C4-2B (cell line): ENCODE data around the gene HSBP1.

Experiments
- H3K27ac ChIP-seq: fragments of 450-650 bp; 2 replicates; pipeline ENCODE4 v1.5.1; 2017
- CTCF ChIP-seq: fragments of 450-650 bp; conservative IDR thresholded peaks from 2 replicates; pipeline ENCODE4 v1.5.1; 2017; ENCODE audit warnings: mild to moderate bottlenecking
- ZFX ChIP-seq: fragments of 450-650 bp; IDR thresholded peaks from 2 replicates; pipeline ENCODE4 v1.6.1; 2017

HSBP1 gene

GRCh38 chr16:83830769-83831455, 23.1 kb downstream of the HSBP1 start:
- TF ChIP-seq CTCF (no peak), ZFX (no peak)
- H3K27ac ChIP-seq = no peak overlapping the region

- no peak for TF ChIP-seq CTCF
- TF ChIP-seq ZFX = no peak
- no peak overlapping the region for H3K27ac ChIP-seq
Measured at GRCh38 chr16:83831456-83831987, 23.7 kb downstream of the HSBP1 start.

GRCh38 chr16:83833921-83834320, 26.1 kb downstream of the HSBP1 start:
- TF ChIP-seq CTCF = no peak
- no peak for TF ChIP-seq ZFX

GRCh38 chr16:83835586-83836566, 28.1 kb downstream of the HSBP1 start:
- H3K27ac ChIP-seq = no peak overlapping the region
- TF ChIP-seq CTCF = no peak

More at GRCh38 chr16:83833921-83834320, 26.1 kb downstream of the HSBP1 start:
- H3K27ac ChIP-seq = no peak overlapping the region

- H3K27ac ChIP-seq = no peak overlapping the region
- TF ChIP-seq ZFX = no peak
Measured at GRCh38 chr16:83837566-83837965, 29.8 kb downstream of the HSBP1 start.

- TF ChIP-seq CTCF (no peak), ZFX (no peak)
- no peak overlapping the region for H3K27ac ChIP-seq
Measured at GRCh38 chr16:83838151-83838550, 30.4 kb downstream of the HSBP1 start.

- no peak for TF ChIP-seq ZFX
- no peak for TF ChIP-seq CTCF
- H3K27ac ChIP-seq = no peak overlapping the region
Measured at GRCh38 chr16:83839561-83839960, 31.8 kb downstream of the HSBP1 start.
